ENCODE measurements around the gene ABCC11. TPM values are rescaled to one million over a fixed set of nuclear protein-coding genes. Genes with fewer than 3 reads are reported as not detected.

ABCC11 gene
- total and polyA plus RNA-seq, 2 of the 13 experiments (the other 11 are each of a cell fraction or from before 2014, with no cell fraction given), result 1.0 to 1.4 TPM

- TF ChIP-seq, protein P1, sequence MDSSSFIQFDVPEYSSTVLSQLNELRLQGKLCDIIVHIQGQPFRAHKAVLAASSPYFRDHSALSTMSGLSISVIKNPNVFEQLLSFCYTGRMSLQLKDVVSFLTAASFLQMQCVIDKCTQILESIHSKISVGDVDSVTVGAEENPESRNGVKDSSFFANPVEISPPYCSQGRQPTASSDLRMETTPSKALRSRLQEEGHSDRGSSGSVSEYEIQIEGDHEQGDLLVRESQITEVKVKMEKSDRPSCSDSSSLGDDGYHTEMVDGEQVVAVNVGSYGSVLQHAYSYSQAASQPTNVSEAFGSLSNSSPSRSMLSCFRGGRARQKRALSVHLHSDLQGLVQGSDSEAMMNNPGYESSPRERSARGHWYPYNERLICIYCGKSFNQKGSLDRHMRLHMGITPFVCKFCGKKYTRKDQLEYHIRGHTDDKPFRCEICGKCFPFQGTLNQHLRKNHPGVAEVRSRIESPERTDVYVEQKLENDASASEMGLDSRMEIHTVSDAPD (CRISPR knock-in tag; IDR thresholded peaks at IDR 0.05), result no peak
- TF ChIP-seq, protein P2, sequence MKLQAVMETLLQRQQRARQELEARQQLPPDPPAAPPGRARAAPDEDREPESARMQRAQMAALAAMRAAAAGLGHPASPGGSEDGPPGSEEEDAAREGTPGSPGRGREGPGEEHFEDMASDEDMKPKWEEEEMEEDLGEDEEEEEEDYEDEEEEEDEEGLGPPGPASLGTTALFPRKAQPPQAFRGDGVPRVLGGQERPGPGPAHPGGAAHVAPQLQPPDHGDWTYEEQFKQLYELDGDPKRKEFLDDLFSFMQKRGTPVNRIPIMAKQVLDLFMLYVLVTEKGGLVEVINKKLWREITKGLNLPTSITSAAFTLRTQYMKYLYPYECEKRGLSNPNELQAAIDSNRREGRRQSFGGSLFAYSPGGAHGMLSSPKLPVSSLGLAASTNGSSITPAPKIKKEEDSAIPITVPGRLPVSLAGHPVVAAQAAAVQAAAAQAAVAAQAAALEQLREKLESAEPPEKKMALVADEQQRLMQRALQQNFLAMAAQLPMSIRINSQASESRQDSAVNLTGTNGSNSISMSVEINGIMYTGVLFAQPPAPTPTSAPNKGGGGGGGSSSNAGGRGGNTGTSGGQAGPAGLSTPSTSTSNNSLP (IDR thresholded peaks at IDR 0.05; ENCODE audit: low read depth, low read length), result no peak
- TF ChIP-seq ZNF772 (CRISPR knock-in tag; IDR thresholded peaks at IDR 0.05) (no peak), PLRG1 (conservative IDR thresholded peaks at IDR 0.05) (no peak)
These were observed 14.2 kb upstream of the ABCC11 start (continued) for GRCh38 chr16:48261569-48261968.

DNA sequence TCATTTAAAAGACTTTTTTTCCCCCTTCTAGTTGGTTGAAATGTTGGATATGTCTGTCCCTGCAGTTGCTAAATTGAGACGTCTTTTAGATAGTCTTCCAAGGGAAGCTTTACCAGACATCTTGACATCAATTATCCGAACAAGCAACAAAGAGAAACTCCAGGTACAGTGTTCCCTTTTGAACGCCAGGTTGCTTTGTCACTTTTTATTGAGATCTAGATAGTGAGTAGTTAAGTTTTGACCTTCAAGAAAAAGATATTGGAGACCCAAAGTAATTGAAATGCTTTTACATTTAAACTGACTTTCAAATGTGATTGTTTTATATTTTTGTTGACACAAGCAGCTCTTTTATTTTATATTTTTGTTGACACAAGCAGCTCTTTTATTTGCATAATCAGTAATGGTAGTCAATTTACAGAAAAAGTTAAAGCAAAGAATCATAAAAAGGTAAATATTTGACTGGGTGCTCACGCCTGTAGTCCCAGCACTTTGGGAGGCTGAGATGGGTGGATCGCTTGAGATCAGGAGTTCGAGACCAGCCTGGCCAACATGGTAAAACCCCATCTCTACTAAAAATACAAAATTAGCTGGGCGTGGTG, 9.3 kb upstream of the ABCC11 start:
- 96% methylated on average over 7 of the region's 7 CpGs for WGBS (ENCODE audit: low lambda C conversion rate)
- no peak for TF ChIP-seq SRF (IDR thresholded peaks at IDR 0.05; ENCODE audit: low read depth, low read length)
- peak; percentile 93 for TF ChIP-seq FOXA1 (IDR thresholded peaks at IDR 0.05)
- no peak for TF ChIP-seq FOXA1 (CRISPR knock-in tag; IDR thresholded peaks at IDR 0.05)
- no peak overlapping the region for H3K27ac ChIP-seq (ENCODE audit: extremely low read length, insufficient read depth, low read length)
- H2AFZ ChIP-seq (ENCODE audit: low read length), result no peak overlapping the region
- H3K4me3 ChIP-seq (replicated peaks in 1 of 3; ENCODE audit: insufficient read depth in 1 of 3, low read depth in 2 of 3, low read length in 3 of 3), result no peak overlapping the region
- no peak overlapping the region for H3K9ac ChIP-seq (ENCODE audit: insufficient read depth, low read depth, low read length)
- ChIA-PET POLR2A (no interaction called here), CTCF (ENCODE audit: low intra/inter-chr PET ratio, low total read pairs) (interaction anchor here (2.6 kb wide), 1 partner anchor 25 kb away, joined by 19 read pairs; no protein-coding TSS in a partner anchor)
- FAIRE-seq (no peak), DNase-seq (ENCODE audit: low spot score) (no peak), ATAC-seq (no peak)
- H3K4me2 ChIP-seq (ENCODE audit: low read depth, low read length), result no peak overlapping the region
- no TSS peak for BruUV-seq (replicated peaks)
- intact Hi-C loops (cut with micrococcal nuclease; ENCODE audit: unreplicated experiment), result loop anchor here (1.0 kb wide), 1 partner anchor 27 kb away; no protein-coding TSS in a partner anchor
- no peaks in the 10 kb centered on the region; the same call in 1 of the 2 replicates for H4K20me1 ChIP-seq (ENCODE audit: insufficient read depth, low read length)
- no peaks in the 10 kb centered on the region for H3K27me3 ChIP-seq (ENCODE audit: control insufficient read depth in 1 of 2, insufficient read depth in 2 of 2, low read length in 2 of 2)
- in situ Hi-C loops (cut with HindIII; ENCODE audit: extremely low pct_ligation_motif_present, low pct_unique_long_range_greater_than_20kb), result no loop called here
- peaks cover 3% of the 10 kb centered on the region for H3K79me2 ChIP-seq (ENCODE audit: insufficient read depth, low read length)
- peaks cover 23 to 79% of the 10 kb centered on the region in 2 experiments for H3K36me3 ChIP-seq (replicated peaks in 1 of 2; ENCODE audit: control insufficient read depth in 1 of 2, insufficient read depth in 2 of 2, low read length in 2 of 2)
- no peaks in the 10 kb centered on the region for H3K9me3 ChIP-seq (ENCODE audit: low read length)
- H3K4me1 ChIP-seq (ENCODE audit: insufficient read depth, low read length), result no peaks in the 10 kb centered on the region

All from HepG2 (cell line).